Activated CD4-positive, alpha-beta memory T cell treated with anti-CD3 and anti-CD28 coated beads, Interleukin-2, amount 10 ng/mL, durations not matched to agents 7 days and 5 days (primary cell): ENCODE measurements around the gene ICOSLG. TPM values are rescaled to one million over a fixed set of nuclear protein-coding genes. Genes with fewer than 3 reads are reported as not detected.
"Not testable (repeated sequence)": the region's sequence is repeated elsewhere in the genome, so short reads cannot be mapped to it uniquely, and the experiment has no call there.

ENCODE experiments used
- CTCF ChIA-PET: fragments of 350-600 bp; sonication (Branson Sonifier 250); formaldehyde crosslinking; loops from one replicate; lab custom pipeline; 2021; ENCODE audit warnings: antibody characterized with exemption, inconsistent platforms; lab: Charles Lee
- POLR2A ChIA-PET: fragments of 350-600 bp; sonication (Branson Sonifier 250); formaldehyde crosslinking; loops from one replicate; lab custom pipeline; 2021; ENCODE audit warnings: antibody characterized with exemption; lab: Charles Lee
- DNase-seq: peaks from one replicate; pipeline ENCODE4 v3.0.0-alpha.2; 2020
- H3K27ac Mint-ChIP-seq: one replicate; pipeline ENCODE4 v1.8.0; 2021; ENCODE audit warnings: mild to moderate bottlenecking, mixed read lengths
- H3K27me3 Mint-ChIP-seq: one replicate; pipeline ENCODE4 v1.8.0; 2021; ENCODE audit warnings: mixed read lengths
- H3K36me3 Mint-ChIP-seq: one replicate; pipeline ENCODE4 v1.8.0; 2021; ENCODE audit warnings: low read depth, mixed read lengths
- H3K4me1 Mint-ChIP-seq: one replicate; pipeline ENCODE4 v1.8.0; 2021; ENCODE audit warnings: mixed read lengths
- H3K4me3 Mint-ChIP-seq: one replicate; pipeline ENCODE4 v1.8.0; 2021; ENCODE audit warnings: mild to moderate bottlenecking, mixed read lengths
- H3K9me3 Mint-ChIP-seq: one replicate; pipeline ENCODE4 v1.8.0; 2021; ENCODE audit warnings: mixed read lengths
- total RNA-seq, 2 experiments: library from RNA; stranded (reverse); gene quantifications; one replicate each; pipeline ENCODE4 v1.2.3, GENCODE V29; 2021

Gene ICOSLG, protein sequence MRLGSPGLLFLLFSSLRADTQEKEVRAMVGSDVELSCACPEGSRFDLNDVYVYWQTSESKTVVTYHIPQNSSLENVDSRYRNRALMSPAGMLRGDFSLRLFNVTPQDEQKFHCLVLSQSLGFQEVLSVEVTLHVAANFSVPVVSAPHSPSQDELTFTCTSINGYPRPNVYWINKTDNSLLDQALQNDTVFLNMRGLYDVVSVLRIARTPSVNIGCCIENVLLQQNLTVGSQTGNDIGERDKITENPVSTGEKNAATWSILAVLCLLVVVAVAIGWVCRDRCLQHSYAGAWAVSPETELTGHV
- 1 to 10 TPM; 6.1 to 6.6 TPM for total RNA-seq

DNA sequence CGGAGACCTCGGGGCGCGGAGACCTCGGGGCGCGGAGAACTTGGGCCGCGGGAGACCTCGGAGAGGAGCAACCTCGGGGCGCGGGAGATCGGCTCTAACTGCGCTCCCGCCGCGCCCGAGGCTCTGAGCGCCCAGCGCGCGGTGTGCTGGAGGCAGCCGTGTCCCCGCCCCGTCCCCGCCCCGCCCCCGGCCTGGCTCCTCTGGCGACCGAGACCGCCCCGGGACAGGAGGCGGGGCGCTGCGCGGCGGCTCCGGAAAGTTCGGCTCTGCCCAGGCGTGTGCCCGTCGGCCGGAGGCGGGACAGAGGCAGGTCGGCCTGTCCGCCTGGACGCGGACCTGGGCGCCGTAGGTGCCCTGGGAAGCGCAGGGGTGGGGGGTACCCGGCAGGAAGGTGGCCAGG lies at the start of gene ICOSLG:
Gene ICOSLG (minus strand): TSS at position 102 of the 400 bp plus-strand sequence. CDS start 126 bp downstream, outside the sequence.
- H3K27me3 Mint-ChIP-seq, CTCF ChIA-PET, H3K4me3 Mint-ChIP-seq, H3K4me1 Mint-ChIP-seq, POLR2A ChIA-PET, H3K9me3 Mint-ChIP-seq, H3K36me3 Mint-ChIP-seq, H3K27ac Mint-ChIP-seq, DNase-seq: not testable (repeated sequence)

DNA sequence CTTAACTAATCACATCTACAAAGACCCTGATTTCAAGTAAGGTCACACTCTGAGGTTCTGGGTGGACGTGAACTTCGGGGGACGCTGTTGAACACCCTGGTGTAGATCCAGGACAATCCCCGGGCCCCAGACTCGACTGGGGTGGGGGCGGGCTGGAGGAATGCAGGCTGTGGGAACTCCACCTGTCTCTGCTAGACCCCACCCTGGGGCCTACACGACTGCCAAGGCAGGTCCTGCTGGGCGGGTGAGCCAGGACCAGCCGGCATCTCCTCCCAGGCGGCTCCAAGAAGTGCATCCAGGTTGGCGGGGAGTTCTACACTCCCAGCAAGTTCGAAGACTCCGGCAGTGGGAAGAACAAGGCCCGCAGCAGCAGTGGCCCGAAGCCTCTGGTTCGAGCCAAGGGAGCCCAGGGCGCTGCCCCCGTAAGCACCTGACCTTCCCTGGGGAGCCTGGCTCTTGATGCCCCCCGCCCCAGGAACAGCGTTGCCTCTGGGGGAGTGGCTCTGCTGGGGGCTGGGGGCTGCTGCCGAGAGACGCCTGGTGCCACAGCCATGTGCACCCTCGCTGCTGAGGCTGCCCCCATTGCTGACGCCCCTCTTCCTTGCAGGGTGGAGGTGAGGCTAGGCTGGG lies 48.8 kb upstream of the ICOSLG start:
- no peak overlapping the region for H3K4me3 Mint-ChIP-seq
- POLR2A ChIA-PET, result no interaction called here
- peaks cover 8% of the 10 kb centered on the region for H3K4me1 Mint-ChIP-seq
- H3K27ac Mint-ChIP-seq, result no peak overlapping the region
- H3K9me3 Mint-ChIP-seq, result no peaks in the 10 kb centered on the region
- H3K27me3 Mint-ChIP-seq, result no peaks in the 10 kb centered on the region
- DNase-seq, result no peak
- CTCF ChIA-PET, result no interaction called here
- no peaks in the 10 kb centered on the region for H3K36me3 Mint-ChIP-seq

DNA sequence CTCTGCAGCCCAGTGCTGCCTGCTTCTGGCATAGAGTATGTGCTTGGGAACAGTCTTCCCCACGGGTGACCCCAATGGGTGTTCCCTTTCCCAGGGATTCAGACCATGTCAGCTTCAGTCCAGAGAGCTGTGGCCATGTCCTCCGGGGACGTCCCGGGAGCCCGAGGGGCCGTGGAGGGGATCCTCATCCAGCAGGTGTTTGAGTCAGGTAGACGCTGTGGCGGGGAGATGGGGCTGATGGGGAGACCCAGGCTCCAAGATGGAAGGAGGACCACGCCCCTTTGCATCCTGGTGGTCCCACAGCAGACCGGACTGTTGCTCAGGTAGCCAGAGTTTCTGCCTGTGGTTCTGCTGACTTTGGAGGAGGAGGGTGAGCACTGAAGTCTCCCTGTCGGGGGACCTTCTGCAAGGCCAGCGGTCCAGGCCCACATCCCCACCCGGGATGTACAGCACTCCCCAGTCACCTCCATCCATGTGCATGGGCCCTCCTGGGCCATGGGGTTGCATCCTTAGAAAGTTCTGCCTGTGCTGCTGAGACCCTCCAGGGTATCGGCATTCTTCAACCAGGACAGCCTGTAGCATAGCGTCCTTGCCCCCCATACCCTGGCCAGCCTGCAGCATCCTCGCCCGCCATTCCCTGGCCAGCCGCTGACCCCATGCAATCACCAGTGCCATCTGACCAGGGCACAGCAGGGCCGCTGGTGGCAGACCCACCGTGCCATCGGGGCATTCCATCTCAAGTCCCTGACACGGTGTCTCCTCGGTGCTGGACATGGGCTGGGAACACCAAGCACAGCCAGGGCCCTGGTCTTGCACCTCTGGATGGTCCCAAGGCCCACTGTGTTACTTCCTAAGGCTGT lies 47.7 kb upstream of the ICOSLG start:
- DNase-seq, result no peak
- Mint-ChIP-seq H3K36me3 (no peaks in the 10 kb centered on the region), H3K27ac (no peak overlapping the region), H3K4me3 (no peak overlapping the region), H3K4me1 (peaks cover 6% of the 10 kb centered on the region), H3K9me3 (no peaks in the 10 kb centered on the region), H3K27me3 (no peaks in the 10 kb centered on the region)
- POLR2A ChIA-PET, result no interaction called here
- CTCF ChIA-PET, result no interaction called here

DNA sequence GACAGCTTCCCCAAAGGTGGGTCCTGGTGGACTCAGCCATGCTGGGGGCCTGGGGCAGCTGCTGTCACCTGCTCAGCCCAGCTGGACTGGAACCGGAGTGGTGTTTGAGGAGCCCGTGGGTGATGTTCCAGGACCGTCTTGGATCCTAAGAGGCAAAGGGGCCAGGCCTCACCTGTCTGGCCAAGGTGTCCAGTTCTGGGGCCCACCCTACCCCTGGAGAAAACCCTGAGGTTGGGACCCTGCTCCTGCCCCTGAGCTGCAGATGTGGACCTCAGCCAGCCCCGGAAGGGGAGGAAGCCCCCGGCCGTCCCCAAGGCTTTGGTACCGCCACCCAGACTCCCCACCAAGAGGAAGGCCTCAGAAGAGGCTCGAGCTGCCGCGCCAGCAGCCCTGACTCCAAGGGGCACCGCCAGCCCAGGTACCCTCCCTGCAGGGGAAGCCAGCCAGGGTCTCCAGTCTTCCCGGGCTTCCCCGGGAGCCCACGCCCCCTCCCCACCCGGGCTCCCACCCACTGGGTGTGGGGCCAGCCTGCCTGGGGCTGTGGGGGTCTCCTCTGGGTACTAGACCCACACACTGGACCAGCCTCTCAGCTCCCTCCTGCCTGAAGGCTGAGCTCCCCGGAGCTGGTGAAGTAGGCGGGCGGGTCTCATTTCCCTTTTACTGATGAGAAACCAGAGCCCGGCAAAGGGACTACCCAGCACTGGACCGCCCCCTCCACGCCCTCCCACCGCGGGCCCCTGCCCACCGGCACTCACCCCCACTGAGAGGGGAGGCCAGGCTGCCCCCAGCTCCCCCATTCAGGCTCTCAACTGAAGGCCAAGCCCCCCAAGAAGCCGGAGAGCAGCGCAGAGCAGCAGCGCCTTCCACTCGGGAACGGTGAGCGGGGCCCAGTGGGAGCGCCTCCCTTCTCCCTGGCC lies 46.2 kb upstream of the ICOSLG start:
- ChIA-PET CTCF (no interaction called here), POLR2A (interaction anchor here (1.2 to 1.7 kb wide), 2 partner anchors 9 to 14 kb away, joined by 3 to 4 read pairs; no protein-coding TSS in a partner anchor)
- H3K27me3 Mint-ChIP-seq, result no peaks in the 10 kb centered on the region

DNA sequence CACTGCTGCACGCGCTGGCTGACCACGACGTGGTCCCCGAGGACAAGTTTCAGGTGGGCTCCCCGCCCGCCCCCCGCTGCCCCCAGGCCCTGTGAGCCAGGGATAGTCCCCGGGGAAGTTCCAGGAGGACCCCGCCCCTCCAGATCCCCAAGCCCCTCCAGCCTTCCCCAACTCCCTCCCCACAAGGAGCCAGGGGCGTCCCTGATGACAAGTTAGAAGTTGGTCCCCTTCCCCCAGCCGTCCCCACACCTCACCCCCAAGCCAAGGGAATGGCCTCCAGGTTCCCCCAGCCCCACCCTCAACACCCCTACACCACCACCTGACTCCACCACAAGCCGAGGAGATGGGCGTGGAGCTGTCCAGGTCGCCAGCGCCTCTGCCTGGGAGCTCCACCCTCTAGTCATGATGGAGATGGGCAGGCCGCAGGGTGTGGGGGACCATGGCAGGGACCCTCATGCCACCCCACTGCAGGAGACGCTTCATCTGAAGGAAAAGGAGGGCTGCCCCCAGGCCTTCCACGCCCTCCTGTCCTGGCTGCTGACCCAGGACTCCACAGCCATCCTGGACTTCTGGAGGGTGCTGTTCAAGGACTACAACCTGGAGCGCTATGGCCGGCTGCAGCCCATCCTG lies 45.5 kb upstream of the ICOSLG start:
- DNase-seq, result no peak
- no peak overlapping the region for H3K27ac Mint-ChIP-seq
- no peaks in the 10 kb centered on the region for H3K27me3 Mint-ChIP-seq
- no peak overlapping the region for H3K4me3 Mint-ChIP-seq
- POLR2A ChIA-PET, result interaction anchor here (1.2 to 1.7 kb wide), 2 partner anchors 10 to 15 kb away, joined by 3 to 4 read pairs; no protein-coding TSS in a partner anchor
- no peaks in the 10 kb centered on the region for H3K4me1 Mint-ChIP-seq
- H3K9me3 Mint-ChIP-seq, result no peaks in the 10 kb centered on the region
- CTCF ChIA-PET, result no interaction called here
- no peaks in the 10 kb centered on the region for H3K36me3 Mint-ChIP-seq

More for the DNA sequence above, 46.2 kb upstream of the ICOSLG start:
- no peak overlapping the region for H3K27ac Mint-ChIP-seq
- H3K4me3 Mint-ChIP-seq, result no peak overlapping the region
- H3K36me3 Mint-ChIP-seq, result no peaks in the 10 kb centered on the region
- H3K4me1 Mint-ChIP-seq, result no peaks in the 10 kb centered on the region
- DNase-seq, result no peak
- no peaks in the 10 kb centered on the region for H3K9me3 Mint-ChIP-seq

DNA sequence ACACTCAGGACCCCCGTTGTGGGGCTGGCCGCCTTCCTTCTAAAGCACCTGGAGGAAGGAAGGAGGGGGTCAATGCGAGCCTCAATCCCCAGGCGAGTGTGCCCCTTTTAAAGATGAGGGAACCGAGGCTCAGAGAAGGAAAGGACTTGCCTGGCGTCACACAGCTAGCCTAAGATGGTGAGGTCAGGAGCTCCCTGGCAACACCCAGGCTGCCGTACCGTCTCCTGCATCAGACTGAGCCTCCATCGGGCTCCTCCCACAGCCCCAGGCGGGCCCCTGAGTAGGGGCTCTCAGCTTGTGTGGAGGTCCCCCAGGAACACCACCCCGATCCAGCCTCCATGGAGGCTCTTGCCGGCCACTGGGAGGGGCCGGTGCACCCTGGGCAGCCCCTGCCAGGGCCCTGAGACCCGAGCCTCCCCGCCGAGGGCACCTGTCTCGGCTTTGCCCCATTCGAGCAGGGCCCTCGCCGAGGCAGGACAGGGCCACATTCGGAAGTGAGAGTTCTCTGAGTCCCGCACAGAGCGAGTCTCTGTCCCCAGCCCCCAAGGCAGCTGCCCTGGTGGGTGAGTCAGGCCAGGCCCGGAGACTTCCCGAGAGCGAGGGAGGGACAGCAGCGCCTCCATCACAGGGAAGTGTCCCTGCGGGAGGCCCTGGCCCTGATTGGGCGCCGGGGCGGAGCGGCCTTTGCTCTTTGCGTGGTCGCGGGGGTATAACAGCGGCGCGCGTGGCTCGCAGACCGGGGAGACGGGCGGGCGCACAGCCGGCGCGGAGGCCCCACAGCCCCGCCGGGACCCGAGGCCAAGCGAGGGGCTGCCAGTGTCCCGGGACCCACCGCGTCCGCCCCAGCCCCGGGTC lies 44.6 kb upstream of the ICOSLG start, which contains the start of gene AIRE:
Gene AIRE (plus strand): TSS at position 739 of the 855 bp plus-strand sequence. CDS start 131 bp downstream, outside the sequence.
- no peaks in the 10 kb centered on the region for H3K27me3 Mint-ChIP-seq
- ChIA-PET CTCF (no interaction called here), POLR2A (no interaction called here)
- no peak within 1 kb of the TSS for H3K27ac Mint-ChIP-seq
- H3K4me1 Mint-ChIP-seq, result no peaks in the 10 kb centered on the region
- DNase-seq, result no peak
- no peaks in the 10 kb centered on the region for H3K9me3 Mint-ChIP-seq
- no peak within 1 kb of the TSS for H3K4me3 Mint-ChIP-seq
- H3K36me3 Mint-ChIP-seq, result no peaks in the 10 kb centered on the region

DNA sequence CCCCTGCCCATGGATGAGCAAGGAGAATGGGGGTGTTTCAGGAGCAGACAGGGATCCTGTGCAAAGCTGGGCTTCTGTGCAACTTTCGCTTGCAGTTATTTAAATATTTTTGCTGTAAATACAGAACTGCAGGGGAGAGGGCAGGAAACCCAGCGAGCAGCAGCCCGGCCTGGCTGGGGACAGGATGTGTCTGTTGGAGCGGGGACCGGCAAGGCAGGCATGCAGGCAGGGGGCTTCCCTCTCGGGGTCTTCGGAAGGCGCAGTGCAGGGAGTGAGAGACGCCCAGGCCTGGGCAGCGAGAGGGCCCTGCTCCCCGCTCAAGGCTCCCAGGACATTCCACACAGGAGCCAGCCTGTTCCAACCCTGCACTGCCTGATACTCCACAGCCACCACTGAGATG lies 43.2 kb upstream of the ICOSLG start:
- Mint-ChIP-seq H3K27ac (no peak overlapping the region), H3K9me3 (no peaks in the 10 kb centered on the region), H3K4me3 (no peak overlapping the region), H3K4me1 (no peaks in the 10 kb centered on the region), H3K27me3 (no peaks in the 10 kb centered on the region), H3K36me3 (no peaks in the 10 kb centered on the region)
- POLR2A ChIA-PET, result no interaction called here
- CTCF ChIA-PET, result no interaction called here
- DNase-seq, result no peak

DNA sequence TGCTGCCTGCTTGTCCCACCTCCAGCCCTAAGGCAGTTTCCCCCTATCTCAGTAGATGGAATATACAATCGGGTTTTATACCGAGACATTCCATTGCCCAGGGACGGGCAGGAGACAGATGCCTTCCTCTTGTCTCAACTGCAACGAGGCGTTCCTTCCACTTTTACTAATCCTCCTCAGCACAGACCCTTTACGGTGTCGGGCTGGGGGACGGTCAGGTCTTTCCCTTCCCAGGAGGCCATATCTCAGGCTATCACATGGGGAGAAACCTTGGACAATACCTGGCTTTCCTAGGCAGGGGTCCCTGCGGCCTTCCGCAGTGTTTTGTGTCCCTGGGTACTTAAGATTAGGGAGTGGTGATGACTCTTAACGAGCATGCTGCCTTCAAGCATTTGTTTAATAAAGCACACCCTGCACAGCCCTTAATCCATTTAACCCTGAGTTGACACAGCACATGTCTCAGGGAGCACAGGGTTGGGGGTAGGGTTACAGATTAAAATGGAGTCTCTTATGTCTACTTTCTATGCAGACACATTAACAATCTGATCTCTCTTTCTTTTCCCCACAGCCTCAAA lies 42.6 kb upstream of the ICOSLG start:
- H3K4me3 Mint-ChIP-seq, H3K27ac Mint-ChIP-seq, H3K9me3 Mint-ChIP-seq, POLR2A ChIA-PET, H3K27me3 Mint-ChIP-seq, DNase-seq, H3K4me1 Mint-ChIP-seq, H3K36me3 Mint-ChIP-seq, CTCF ChIA-PET: not testable (repeated sequence)

DNA sequence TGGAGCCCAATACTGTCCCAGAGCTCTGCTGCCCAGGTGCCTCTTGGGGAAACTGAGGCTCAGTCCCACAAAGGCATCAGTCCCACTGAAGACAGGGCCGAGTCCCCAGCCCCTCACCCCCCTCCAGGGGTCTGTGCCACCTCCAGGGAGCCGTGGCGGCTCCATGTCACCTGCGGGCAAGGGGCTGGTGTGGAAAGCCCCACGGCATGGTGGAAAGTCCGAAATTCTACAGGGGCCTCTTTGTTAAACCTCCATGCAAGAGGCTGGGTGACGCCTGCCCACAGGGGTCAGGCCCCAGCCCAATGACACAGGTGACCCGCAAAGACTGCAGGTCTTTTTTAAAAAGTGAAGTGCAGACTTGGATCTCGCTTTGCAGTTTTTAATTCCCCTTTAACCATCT lies 41.6 kb upstream of the ICOSLG start:
- Mint-ChIP-seq H3K4me1 (no peaks in the 10 kb centered on the region), H3K27me3 (peaks cover 4% of the 10 kb centered on the region), H3K27ac (no peak overlapping the region), H3K4me3 (no peak overlapping the region), H3K9me3 (no peaks in the 10 kb centered on the region), H3K36me3 (no peaks in the 10 kb centered on the region)
- ChIA-PET CTCF (no interaction called here), POLR2A (no interaction called here)
- no peak for DNase-seq

DNA sequence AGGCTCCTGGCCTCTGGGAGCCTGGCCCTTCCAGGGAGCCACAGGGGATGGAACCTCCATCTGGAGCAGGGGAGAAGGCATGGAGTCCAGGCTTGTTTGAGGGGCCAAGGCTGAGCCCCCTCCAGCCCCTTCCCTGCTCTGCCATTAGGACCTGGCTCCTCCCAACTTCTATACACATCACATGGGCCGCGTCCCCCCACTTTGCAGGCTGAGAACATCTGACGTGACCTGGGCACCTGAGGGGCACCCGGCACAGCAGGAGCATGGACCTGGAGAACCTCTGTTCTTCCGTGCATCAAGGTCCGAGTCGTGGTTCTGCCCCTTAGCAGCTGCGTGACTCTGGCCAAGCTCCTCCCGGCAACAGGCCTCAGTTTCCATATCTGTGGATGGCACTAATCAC lies 41.1 kb upstream of the ICOSLG start:
- CTCF ChIA-PET, result no interaction called here
- no peak overlapping the region for H3K27ac Mint-ChIP-seq

More for the DNA sequence above, 41.1 kb upstream of the ICOSLG start:
- DNase-seq, result no peak
- no peaks in the 10 kb centered on the region for H3K9me3 Mint-ChIP-seq
- no peaks in the 10 kb centered on the region for H3K4me1 Mint-ChIP-seq
- H3K36me3 Mint-ChIP-seq, result no peaks in the 10 kb centered on the region
- POLR2A ChIA-PET, result no interaction called here
- peaks cover 7% of the 10 kb centered on the region for H3K27me3 Mint-ChIP-seq
- no peak overlapping the region for H3K4me3 Mint-ChIP-seq
